ENCODE data around the gene C22orf23.

The C22orf23 gene

GRCh38 chr22:37953437-37954179, at the start of gene C22orf23, which contains the start of gene POLR2F:
Gene C22orf23 (minus strand): TSS chr22:37953601. CDS start chr22:37953149, 452 bp downstream.
Gene POLR2F (plus strand): TSS chr22:37953699. CDS start chr22:37953788, 89 bp downstream.
- DNase-seq: peak; percentile 81

DNA sequence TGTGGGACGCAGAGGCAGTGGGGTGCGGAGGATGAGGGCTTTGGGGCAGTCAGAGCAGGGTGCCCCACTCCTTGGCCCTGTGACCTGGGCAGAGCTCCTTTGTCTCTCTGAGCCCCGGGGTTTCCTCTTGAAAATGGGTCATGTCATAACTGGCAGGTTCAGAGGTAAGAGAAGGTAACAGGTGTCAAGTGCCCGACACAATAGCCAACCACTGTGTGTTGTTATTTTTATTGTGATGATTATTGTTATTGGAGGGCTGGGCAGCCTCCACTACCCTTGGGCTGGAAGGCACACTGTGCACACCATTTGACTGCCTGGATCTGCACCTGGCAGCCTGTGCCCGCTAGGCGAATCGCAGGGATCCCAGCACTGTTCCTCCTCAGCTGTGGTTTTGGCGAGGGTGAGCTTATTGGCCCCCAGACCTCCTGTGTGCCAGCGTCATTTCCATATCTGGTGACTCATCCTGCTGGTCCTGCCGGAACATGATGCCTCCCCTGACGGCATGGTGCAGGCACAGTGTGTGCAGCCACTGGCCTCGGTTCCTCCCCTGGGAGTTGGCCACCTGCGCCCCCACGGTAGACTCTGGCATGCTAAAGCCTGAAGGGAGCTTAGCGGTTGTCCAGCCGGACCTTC, 46.4 kb upstream of the C22orf23 start:
- peak; percentile 31 for DNase-seq

GRCh38 chr22:37999236-37999635, 45.8 kb upstream of the C22orf23 start:
- DNase-seq: no peak

DNA sequence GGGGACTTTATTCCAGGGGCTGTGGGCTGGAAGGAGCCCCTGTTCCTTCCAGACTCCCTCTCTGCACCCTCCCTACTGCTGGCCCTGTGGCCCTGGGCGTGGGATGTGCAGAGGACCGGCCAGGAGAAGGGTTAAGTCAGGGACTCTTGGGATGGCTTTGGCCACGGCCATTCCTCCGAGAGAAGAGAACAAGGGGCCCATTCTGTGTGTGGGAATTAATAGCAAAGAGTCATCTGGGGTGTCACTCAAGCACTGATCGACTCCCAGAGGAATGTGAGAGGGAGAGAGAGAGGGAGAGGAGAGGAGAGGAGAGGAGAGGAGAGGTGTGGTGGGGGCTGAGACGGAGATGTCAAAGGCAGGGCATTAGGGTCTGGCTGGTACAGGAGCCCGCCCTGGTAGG, 45.1 kb upstream of the C22orf23 start:
- no peak for DNase-seq

DNA sequence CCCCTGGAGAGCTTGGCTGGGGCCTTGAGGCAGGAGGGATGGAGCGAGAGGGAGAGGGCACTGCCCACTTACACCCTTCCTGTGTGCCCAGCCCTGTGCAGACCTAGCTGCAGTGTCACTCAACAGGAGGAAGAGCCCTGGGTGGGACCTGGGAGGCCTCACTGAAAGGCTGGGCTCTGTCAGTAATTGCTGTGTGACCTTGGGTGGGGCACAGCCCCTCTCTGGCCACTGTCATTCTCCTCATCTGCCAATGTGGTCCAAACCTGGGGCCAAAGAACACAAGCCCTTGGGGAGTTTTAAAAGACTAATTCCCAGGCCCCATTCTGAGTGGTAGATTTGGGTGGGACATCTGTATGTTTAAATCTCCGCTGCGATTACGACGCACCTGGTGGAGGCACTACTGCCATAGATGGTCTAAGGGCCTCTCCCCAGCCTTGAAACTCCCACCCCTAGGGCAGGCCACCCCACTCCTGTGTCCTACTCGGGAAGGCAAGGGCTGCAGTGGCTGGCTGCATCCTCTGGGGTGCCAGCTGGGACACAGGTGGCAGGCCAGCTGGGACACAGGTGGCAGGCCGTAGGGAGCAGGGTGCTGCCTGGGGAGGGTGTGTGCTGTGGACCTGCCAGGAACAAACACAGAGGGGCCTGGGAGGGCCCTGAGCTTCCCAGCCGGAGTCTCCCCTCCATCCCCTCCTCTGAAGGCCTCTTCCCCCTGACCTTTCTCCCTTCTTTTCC, 43.3 kb upstream of the C22orf23 start:
- no peak for DNase-seq

GRCh38 chr22:37996079-37996478, 42.7 kb upstream of the C22orf23 start:
- DNase-seq: peak; percentile 11

GRCh38 chr22:37995460-37995859, 42.1 kb upstream of the C22orf23 start:
- no peak for DNase-seq

- no peak for DNase-seq
These were observed 41.6 kb upstream of the C22orf23 start for GRCh38 chr22:37994982-37995381.

GRCh38 chr22:37994049-37994448, 40.6 kb upstream of the C22orf23 start:
- DNase-seq: no peak

- DNase-seq: no peak
These were observed 38.5 kb upstream of the C22orf23 start for GRCh38 chr22:37991731-37992442.

GRCh38 chr22:37990862-37991261, 37.5 kb upstream of the C22orf23 start:
- no peak for DNase-seq

DNA sequence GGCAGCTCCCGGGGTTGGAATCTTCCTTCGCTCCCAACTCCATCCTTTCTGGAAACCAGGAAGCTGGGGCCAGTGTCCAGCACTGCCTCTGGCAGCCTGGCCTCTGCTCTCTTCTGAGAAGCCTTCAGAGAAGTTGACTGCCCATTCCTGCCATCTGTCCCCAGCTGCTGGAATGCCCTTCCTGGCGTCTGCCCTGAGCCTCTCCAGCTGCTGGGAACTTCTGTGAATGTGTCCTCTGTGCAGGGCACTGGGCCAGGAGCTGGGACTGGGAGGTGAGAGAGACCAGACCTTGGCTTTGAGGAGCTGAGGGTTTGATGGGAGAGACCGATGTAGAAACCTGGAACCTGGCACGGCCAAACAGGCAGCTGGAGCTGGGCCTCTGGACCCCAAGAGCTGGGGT, 36.9 kb upstream of the C22orf23 start:
- no peak for DNase-seq

- no peak for DNase-seq
These were observed 36.0 kb upstream of the C22orf23 start for GRCh38 chr22:37989146-37990045.

GRCh38 chr22:37986371-37986770, 33.0 kb upstream of the C22orf23 start:
- DNase-seq: no peak

DNA sequence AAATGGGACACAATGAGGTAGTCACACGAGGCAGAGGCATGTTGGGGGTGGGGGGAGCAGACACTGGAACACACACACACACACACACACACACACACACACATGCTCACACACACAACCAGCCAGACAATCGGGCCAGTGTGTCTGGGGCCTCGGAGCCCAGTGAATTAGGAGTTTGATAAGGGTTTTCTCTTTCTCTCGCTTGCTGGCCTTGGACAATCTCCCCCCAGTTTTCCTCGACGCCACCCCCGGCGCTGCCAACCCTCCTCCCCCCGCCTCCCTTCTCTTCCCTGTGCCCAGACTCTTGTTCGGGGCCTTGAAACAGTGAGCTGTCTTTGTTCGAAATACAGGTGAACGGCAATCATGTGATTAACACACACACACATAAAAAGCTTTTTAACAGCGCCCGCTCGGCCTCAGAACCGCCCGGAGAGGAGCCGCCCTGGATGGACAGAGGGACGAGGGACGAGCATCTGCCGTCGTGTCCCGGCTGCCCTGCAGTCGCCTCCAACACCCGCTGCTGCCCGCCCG, 32.4 kb upstream of the C22orf23 start:
- no peak for DNase-seq

DNA sequence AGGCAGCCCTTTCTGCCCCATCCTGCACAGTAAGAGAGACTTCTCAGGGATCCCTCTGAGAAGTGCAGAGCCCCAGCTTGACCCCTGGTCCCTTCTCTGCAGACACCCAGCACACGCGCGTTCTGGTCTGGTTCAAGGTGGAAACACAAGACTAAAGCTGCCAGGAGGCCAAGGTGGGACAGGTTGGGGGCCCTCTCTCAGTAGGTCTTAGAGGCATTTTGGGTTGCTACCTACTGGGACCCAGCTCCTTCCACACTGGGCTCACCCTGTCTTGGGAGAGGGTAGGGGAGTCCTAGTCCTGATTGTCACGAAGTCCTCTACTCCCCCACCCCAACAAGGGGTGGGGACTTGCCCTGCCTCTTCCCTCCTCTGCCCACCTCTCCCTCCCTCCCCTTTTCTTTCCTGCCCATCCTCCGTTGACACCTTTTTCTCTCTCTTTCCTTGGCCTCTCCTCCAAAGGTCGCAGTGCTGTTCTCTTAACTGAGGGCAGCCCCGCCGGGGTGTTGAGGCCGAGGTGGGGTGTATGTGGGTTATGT, 31.7 kb upstream of the C22orf23 start:
- DNase-seq: no peak

DNA sequence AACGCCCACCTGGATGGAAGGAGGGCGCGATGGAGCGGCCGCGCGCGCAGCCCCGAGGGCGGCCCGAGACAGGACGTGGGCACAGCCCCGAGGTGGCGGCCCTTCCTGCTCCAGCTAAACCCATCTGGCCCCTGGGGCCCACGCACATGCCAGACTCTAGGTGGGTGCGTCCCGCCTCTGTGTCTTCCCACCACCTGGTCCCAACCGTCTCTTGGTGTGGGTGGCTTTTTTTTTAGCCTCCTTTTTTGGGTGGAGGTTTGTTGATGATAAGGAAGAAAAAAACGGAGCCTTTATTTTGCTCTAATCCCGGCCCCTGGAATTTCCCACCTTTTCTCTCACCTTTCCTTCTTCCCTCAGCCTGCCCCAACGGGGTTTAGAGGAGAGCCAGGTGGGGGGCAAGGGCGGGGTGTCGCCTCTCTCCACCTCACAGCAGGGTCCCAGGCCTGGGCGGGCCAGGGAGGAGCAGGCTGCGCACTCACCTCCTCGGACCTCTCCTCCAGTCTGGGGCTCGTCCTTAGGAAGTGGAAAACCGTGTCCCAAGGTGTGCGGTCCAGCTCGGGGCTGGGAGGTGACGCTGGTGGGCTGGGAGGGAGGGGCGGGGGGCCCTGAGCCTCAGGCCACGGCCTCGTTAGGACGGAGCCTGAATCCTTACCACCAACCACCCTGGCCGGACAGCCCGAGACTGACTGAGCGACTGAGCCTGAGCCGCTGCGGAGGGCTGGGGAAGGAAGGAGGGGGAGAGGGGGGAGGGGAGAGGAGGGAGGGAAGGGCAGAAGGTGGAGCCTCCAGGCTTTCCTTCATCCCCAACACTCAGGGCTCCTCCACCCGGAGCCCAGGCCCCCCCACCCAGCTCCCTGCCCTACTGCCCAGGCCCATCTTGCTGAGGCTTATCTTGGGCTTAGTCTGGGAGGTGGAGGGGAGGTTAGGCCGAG, 30.7 kb upstream of the C22orf23 start, which contains the start of gene SOX10:
Gene SOX10, minus strand, starts transcription at position 696 of the 932 bp plus-strand sequence. CDS start 771 bp downstream, outside the sequence.
- DNase-seq: no peak

- DNase-seq: no peak
These were observed 29.8 kb upstream of the C22orf23 start for GRCh38 chr22:37982938-37983859.
